Colonic mucosa (tissue), 4 donors: ENCODE data around the gene KIAA0825. TPM values are rescaled to one million over a fixed set of nuclear protein-coding genes. Genes with fewer than 3 reads are reported as not detected.

ENCODE experiments used
- DNase-seq: peaks from one replicate; pipeline ENCODE4 v3.0.0-alpha.2; 2020
- H3K27ac ChIP-seq: fragments of 200-600 bp; one replicate; pipeline ENCODE4 v1.8.0; 2021
- H3K27me3 ChIP-seq: fragments of 200-600 bp; one replicate; pipeline ENCODE4 v1.8.0; 2021
- H3K36me3 ChIP-seq: fragments of 200-600 bp; one replicate; pipeline ENCODE4 v1.8.0; 2021
- H3K4me1 ChIP-seq: fragments of 200-600 bp; one replicate; pipeline ENCODE4 v1.8.0; 2021; ENCODE audit warnings: mild to moderate bottlenecking
- H3K4me3 ChIP-seq: fragments of 200-600 bp; one replicate; pipeline ENCODE4 v1.8.0; 2021
- H3K9ac ChIP-seq, 2 donors: one replicate each; pipeline ENCODE4 v1.7.0; 2013; ENCODE audit warnings: control low read depth in 2 of 2, low read depth in 2 of 2, low read length in 2 of 2
- H3K9me3 ChIP-seq: fragments of 200-600 bp; one replicate; pipeline ENCODE4 v1.8.0; 2021
- intact Hi-C: fragments of 100-400 bp; cut with DNase I; formaldehyde crosslinking; loops from one replicate; pipeline ENCODE4 v1.14.1; 2022
- total RNA-seq, 2 donors: library from RNA; stranded (reverse); fragmentation: NEBNext Ultra II Directional in 1 of 2; extraction: Animal tissue kit (Norgen Biotek cat#: 25700) in 1 of 2; gene quantifications; one replicate each; pipeline ENCODE4 v1.2.1, GENCODE V29; 2021
- TF ChIP-seq, protein P1 (sequence below): fragments of 200-600 bp; IDR thresholded peaks from one replicate; pipeline ENCODE4 v1.8.0; 2022; ENCODE audit warnings: antibody characterized with exemption, mild to moderate bottlenecking
- donor health status: healthy.
- donor health status: DM: no; HTN: no; CAD: no.
- donor health status: DM: no; HTN: no; CAD: no.

Gene KIAA0825
- total RNA-seq, 2 donors from 2014 or later, result 1.1 to 1.5 TPM

DNA sequence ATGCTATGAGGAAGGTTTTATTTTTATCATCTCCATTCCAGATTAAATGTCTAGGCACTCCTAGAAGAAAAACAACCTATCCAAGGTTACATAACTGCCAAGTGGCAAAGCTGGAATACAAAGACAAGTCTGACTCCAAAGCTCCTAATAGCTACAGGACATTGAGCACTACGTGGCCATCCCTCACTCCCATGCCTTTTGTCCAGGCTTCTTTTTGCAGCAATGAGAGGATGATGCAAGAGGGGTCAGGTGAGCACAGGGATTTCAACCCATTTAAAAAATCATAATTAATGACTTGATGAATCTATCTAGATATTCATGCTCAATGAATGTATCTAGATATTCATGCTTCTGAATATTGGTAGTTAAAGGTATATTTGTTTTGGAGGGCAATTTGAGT lies 117.0 kb downstream of the KIAA0825 start:
- no peak for DNase-seq
- H3K9ac ChIP-seq, result no peak overlapping the region
- no peak overlapping the region for H3K4me3 ChIP-seq
- intact Hi-C loops, result no loop called here
- H3K27me3 ChIP-seq, result no peaks in the 10 kb centered on the region
- H3K27ac ChIP-seq, result no peak overlapping the region
- TF ChIP-seq, protein P1, sequence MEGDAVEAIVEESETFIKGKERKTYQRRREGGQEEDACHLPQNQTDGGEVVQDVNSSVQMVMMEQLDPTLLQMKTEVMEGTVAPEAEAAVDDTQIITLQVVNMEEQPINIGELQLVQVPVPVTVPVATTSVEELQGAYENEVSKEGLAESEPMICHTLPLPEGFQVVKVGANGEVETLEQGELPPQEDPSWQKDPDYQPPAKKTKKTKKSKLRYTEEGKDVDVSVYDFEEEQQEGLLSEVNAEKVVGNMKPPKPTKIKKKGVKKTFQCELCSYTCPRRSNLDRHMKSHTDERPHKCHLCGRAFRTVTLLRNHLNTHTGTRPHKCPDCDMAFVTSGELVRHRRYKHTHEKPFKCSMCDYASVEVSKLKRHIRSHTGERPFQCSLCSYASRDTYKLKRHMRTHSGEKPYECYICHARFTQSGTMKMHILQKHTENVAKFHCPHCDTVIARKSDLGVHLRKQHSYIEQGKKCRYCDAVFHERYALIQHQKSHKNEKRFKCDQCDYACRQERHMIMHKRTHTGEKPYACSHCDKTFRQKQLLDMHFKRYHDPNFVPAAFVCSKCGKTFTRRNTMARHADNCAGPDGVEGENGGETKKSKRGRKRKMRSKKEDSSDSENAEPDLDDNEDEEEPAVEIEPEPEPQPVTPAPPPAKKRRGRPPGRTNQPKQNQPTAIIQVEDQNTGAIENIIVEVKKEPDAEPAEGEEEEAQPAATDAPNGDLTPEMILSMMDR, result no peak
- H3K36me3 ChIP-seq, result no peaks in the 10 kb centered on the region
- no peaks in the 10 kb centered on the region for H3K4me1 ChIP-seq
- no peaks in the 10 kb centered on the region for H3K9me3 ChIP-seq

DNA sequence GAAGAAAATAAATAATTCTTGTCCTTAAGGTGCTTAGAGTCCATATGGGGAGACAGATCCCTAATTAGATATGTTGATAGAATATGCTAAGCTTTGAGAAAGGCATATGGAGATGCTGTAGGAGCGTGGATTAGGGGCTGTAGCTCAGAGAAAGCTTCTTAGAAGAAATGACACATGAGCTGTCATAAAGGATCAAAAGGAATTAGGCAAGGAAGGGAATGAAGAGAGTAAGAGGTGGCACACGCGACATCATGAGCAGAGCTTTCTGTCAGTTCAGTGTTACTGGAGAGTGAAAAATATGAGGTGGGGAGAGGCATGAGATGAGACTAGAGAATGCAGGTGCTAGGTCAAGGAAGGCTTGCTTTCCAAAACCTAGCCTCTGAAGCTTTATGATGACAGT lies 118.6 kb downstream of the KIAA0825 start:
- intact Hi-C loops, result no loop called here
- no peak overlapping the region for H3K9ac ChIP-seq
- DNase-seq, result no peak
- H3K36me3 ChIP-seq, result no peaks in the 10 kb centered on the region
- H3K27ac ChIP-seq, result no peak overlapping the region
- TF ChIP-seq, protein P1, result no peak
- no peak overlapping the region for H3K4me3 ChIP-seq
- no peaks in the 10 kb centered on the region for H3K4me1 ChIP-seq
- H3K9me3 ChIP-seq, result no peaks in the 10 kb centered on the region
- H3K27me3 ChIP-seq, result no peaks in the 10 kb centered on the region

DNA sequence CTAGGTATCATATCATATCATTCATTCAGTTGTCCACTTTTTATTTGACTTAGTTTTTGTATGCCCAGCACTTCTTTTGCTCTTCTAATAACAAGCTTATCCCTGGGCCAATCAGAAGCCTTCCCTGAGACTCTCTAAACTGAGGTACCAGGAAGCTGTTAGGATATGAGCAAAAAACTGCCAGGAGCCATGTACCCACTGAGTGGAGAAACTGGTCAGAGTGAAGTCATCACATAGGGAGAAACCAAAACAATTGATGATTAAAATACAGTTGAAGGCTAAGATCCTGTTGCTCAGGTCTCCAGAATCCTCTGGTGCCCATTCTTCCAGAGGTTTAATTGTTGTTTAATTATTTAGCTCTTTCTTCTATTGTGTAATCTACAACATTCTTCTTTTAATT lies 120.2 kb downstream of the KIAA0825 start:
- no peak overlapping the region for H3K9ac ChIP-seq
- H3K4me1 ChIP-seq, result no peaks in the 10 kb centered on the region
- H3K27me3 ChIP-seq, result no peaks in the 10 kb centered on the region
- no peaks in the 10 kb centered on the region for H3K9me3 ChIP-seq
- no peak overlapping the region for H3K27ac ChIP-seq
- no peaks in the 10 kb centered on the region for H3K36me3 ChIP-seq
- TF ChIP-seq, protein P1, result no peak
- DNase-seq, result no peak
- no peak overlapping the region for H3K4me3 ChIP-seq
- intact Hi-C loops, result no loop called here

DNA sequence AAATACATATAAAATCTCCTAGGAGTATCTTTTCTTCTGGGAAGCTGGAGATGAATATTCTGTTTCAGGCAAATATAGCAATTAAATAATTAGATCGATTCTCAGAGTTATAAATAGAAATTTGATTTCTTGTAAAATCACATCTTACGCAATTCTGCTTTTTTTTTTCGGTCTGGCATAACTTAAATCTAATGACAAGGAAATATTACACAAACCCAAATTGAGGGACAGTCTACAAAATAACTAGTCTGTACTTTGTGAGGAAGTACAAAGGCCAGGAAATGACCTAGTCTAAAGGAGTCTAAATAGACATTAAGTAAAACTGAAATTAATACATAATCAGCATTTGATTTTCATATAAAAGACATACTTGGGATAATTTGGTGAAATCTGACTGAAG lies 133.3 kb downstream of the KIAA0825 start:
- no peak overlapping the region for H3K4me3 ChIP-seq
- H3K27me3 ChIP-seq, result no peaks in the 10 kb centered on the region
- no peaks in the 10 kb centered on the region for H3K36me3 ChIP-seq
- TF ChIP-seq, protein P1, result no peak
- intact Hi-C loops, result no loop called here
- no peaks in the 10 kb centered on the region for H3K4me1 ChIP-seq
- H3K9ac ChIP-seq, result no peak overlapping the region
- DNase-seq, result no peak
- H3K27ac ChIP-seq, result no peak overlapping the region
- H3K9me3 ChIP-seq, result no peaks in the 10 kb centered on the region

DNA sequence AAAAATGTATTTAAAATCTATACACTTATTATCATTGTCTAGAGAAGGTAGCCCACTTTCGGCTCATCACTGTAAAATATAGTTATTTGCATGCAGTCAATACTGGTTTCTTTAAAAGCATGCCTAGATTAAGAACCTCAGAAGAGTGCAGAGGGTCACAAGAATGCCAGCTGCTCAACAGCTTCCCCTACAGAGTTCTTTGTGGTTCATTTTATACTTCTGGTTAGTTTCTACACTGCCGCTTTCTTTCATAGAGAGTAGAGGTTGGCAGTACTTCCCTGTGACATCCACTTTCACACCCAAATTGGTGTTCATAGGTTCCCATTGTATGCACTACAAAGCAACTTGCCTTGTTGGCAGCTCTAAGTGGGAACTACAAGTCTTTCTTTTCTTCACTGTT lies 137.3 kb downstream of the KIAA0825 start:
- DNase-seq, result no peak
- TF ChIP-seq, protein P1, result no peak
- intact Hi-C loops, result no loop called here

DNA sequence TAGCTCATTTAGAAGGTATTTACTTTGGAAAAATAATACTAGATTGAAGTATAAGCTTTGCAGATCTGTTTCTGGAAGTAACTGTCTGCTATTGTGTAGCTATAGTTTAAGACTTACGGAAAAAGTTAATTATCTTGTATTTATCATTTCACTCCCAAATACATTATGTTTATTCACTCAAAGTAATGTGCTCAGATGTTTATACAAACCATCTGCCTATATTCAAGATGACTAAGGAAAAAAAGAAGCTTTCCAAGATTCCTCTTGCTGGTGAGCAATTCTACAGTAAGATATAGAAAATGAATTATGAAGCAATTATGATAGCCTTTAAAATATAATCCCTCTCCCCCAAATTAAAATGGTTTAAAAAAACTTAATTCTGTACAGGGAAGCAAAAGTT lies 137.9 kb downstream of the KIAA0825 start:
- H3K9me3 ChIP-seq, result no peaks in the 10 kb centered on the region
- H3K27me3 ChIP-seq, result no peaks in the 10 kb centered on the region
- intact Hi-C loops, result no loop called here
- no peaks in the 10 kb centered on the region for H3K4me1 ChIP-seq
- DNase-seq, result no peak
- no peak overlapping the region for H3K9ac ChIP-seq
- TF ChIP-seq, protein P1, result no peak
- H3K36me3 ChIP-seq, result no peaks in the 10 kb centered on the region
- no peak overlapping the region for H3K4me3 ChIP-seq
- H3K27ac ChIP-seq, result no peak overlapping the region

More for the DNA sequence above, 137.3 kb downstream of the KIAA0825 start:
- Histone ChIP-seq H3K36me3 (no peaks in the 10 kb centered on the region), H3K27me3 (no peaks in the 10 kb centered on the region), H3K9me3 (no peaks in the 10 kb centered on the region), H3K4me3 (no peak overlapping the region), H3K9ac (no peak overlapping the region), H3K27ac (no peak overlapping the region), H3K4me1 (no peaks in the 10 kb centered on the region)
